MG63 (cell line): Measurements from ENCODE around the gene F13A1. TPM values are rescaled to one million over a fixed set of nuclear protein-coding genes. Genes with fewer than 3 reads are reported as not detected.
"Not testable (repeated sequence)": the region's sequence is repeated elsewhere in the genome, so short reads cannot be mapped to it uniquely, and the experiment has no call there.

ENCODE experiments used
- DNase-seq: peaks from one replicate; pipeline ENCODE4 v3.0.0-alpha.2; 2020
- H3K27me3 ChIP-seq: fragments of 250-450 bp; sonication (Bioruptor Pico); 2 replicates; pipeline ENCODE4 v1.5.1; 2020; ENCODE audit warnings: mild to moderate bottlenecking, moderate library complexity
- H3K36me3 ChIP-seq: fragments of 250-450 bp; sonication (Bioruptor Pico); 2 replicates; pipeline ENCODE4 v1.5.1; 2020; ENCODE audit warnings: mild to moderate bottlenecking, moderate library complexity
- H3K4me3 ChIP-seq: fragments of 250-450 bp; sonication (Bioruptor Pico); 2 replicates; pipeline ENCODE4 v1.5.1; 2020; ENCODE audit warnings: mild to moderate bottlenecking, moderate library complexity
- H3K9me3 ChIP-seq: fragments of 250-450 bp; sonication (Bioruptor Pico); 2 replicates; pipeline ENCODE4 v1.5.1; 2020; ENCODE audit warnings: mild to moderate bottlenecking, moderate library complexity
- total RNA-seq: library from RNA; depleted of rRNA; stranded (reverse); fragments of >200 nt; shearing (Covaris generic); gene quantifications from 2 replicates; pipeline ENCODE4 v1.2.3, GENCODE V29; 2014; ENCODE audit warnings: low replicate concordance

F13A1 gene
- total RNA-seq, 1 experiment from 2014 or later, result not detected

- Histone ChIP-seq H3K36me3 (no peaks in the 10 kb centered on the region), H3K9me3 (no peaks in the 10 kb centered on the region), H3K27me3 (no peaks in the 10 kb centered on the region), H3K4me3 (no peak overlapping the region)
- DNase-seq, result no peak
These were observed 10.9 kb upstream of the F13A1 start for GRCh38 chr6:6331393-6331792.

GRCh38 chr6:6330407-6330806 is 9.9 kb upstream of the F13A1 start:
- Histone ChIP-seq H3K27me3 (no peaks in the 10 kb centered on the region), H3K4me3 (no peak overlapping the region)
- no peak for DNase-seq

GRCh38 chr6:6328451-6328850 is 8.0 kb upstream of the F13A1 start:
- Histone ChIP-seq H3K4me3 (no peak overlapping the region), H3K9me3 (no peaks in the 10 kb centered on the region), H3K36me3 (no peaks in the 10 kb centered on the region), H3K27me3 (no peaks in the 10 kb centered on the region)
- DNase-seq, result no peak

More at GRCh38 chr6:6330407-6330806, 9.9 kb upstream of the F13A1 start:
- no peaks in the 10 kb centered on the region for H3K36me3 ChIP-seq
- no peaks in the 10 kb centered on the region for H3K9me3 ChIP-seq

DNA sequence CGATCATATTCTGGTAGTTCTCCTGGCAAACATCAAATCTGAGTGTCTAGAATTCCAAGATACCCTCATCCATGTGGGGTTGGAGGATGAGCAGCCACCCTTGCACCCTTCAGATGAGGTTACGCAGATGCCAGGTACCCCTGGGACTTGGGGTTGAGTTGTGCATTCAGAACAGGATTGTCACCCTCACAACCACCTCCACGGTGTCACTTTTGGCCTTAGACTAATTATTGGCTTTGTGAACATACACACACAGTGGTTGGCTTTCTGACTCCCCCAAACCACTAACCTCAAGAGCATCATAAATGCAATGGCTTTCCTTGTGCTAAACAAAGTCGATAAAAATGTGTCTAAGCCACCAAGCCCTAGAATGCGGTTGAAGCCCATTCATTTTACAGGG is 2.9 kb upstream of the F13A1 start:
- DNase-seq, result no peak
- no peak overlapping the region for H3K4me3 ChIP-seq
- H3K36me3 ChIP-seq, result no peaks in the 10 kb centered on the region
- no peaks in the 10 kb centered on the region for H3K27me3 ChIP-seq
- H3K9me3 ChIP-seq, result no peaks in the 10 kb centered on the region

- Histone ChIP-seq H3K9me3 (no peaks in the 10 kb centered on the region), H3K4me3 (no peak overlapping the region), H3K27me3 (no peaks in the 10 kb centered on the region), H3K36me3 (no peaks in the 10 kb centered on the region)
- DNase-seq, result no peak
These were observed 439 bp upstream of the F13A1 start for GRCh38 chr6:6320901-6321300.

- no peak for DNase-seq
- H3K4me3 ChIP-seq, result no peak overlapping the region
- H3K27me3 ChIP-seq, result no peaks in the 10 kb centered on the region; the same call in 1 of the 2 replicates
- no peaks in the 10 kb centered on the region for H3K36me3 ChIP-seq
- H3K9me3 ChIP-seq, result no peaks in the 10 kb centered on the region
These were observed 2.4 kb downstream of the F13A1 start for GRCh38 chr6:6317825-6318733.

DNA sequence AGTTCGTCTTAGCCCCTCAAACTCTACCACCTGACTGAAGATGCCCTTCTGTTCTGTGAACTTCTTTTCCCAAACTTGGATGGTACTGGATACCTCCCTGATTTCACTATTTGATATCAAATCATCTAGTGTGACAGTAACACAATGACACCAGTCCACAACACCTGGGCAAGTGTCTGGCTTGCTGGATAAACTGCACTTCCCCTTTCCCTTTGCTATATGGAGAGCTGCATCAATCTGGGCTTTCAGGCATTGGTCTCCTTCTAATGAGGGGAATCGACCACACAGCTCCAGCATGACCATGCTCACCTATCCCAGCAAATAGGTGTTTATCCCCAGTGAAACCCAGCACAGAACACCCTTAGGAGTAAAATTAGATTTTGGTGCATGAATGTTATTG is 3.1 kb downstream of the F13A1 start:
- Histone ChIP-seq H3K4me3 (no peak overlapping the region), H3K27me3 (no peaks in the 10 kb centered on the region; the same call in 1 of the 2 replicates), H3K36me3 (no peaks in the 10 kb centered on the region), H3K9me3 (no peaks in the 10 kb centered on the region)
- no peak for DNase-seq

- no peak overlapping the region for H3K4me3 ChIP-seq
- no peaks in the 10 kb centered on the region for H3K36me3 ChIP-seq
- no peaks in the 10 kb centered on the region for H3K9me3 ChIP-seq
- no peaks in the 10 kb centered on the region; the same call in 1 of the 2 replicates for H3K27me3 ChIP-seq
- peak; percentile 8 for DNase-seq
These were observed 4.8 kb downstream of the F13A1 start for GRCh38 chr6:6315660-6316059.

- H3K27me3 ChIP-seq, result no peaks in the 10 kb centered on the region; the same call in 1 of the 2 replicates
- H3K9me3 ChIP-seq, result no peaks in the 10 kb centered on the region
- no peak overlapping the region for H3K4me3 ChIP-seq
- H3K36me3 ChIP-seq, result no peaks in the 10 kb centered on the region
- no peak for DNase-seq
These were observed 5.9 kb downstream of the F13A1 start for GRCh38 chr6:6314596-6314995.

GRCh38 chr6:6312901-6313441 is 7.5 kb downstream of the F13A1 start:
- Histone ChIP-seq H3K4me3 (no peak overlapping the region), H3K27me3 (no peaks in the 10 kb centered on the region; the same call in 1 of the 2 replicates), H3K9me3 (no peaks in the 10 kb centered on the region), H3K36me3 (no peaks in the 10 kb centered on the region)
- no peak for DNase-seq

DNA sequence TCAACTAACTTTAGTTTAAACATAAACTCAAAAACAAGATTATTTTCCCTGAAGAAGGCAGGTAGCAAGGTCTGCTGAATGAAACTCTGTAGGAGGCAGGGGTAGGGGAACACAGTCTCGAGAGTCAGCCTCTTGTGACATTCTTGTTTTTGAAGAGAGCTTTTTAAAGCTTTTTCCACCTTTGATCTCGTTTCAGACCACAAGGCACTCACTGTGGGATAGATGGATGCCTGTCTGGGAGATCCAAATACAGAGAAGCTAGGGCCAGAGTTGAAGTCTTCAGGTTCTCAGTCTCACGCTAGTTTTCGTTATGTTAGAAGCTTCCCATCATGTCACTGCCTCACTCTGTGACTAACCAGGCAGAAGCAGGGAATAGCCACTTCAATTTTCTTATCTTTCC is 14.9 kb downstream of the F13A1 start:
- Histone ChIP-seq H3K4me3 (no peak overlapping the region), H3K36me3 (no peaks in the 10 kb centered on the region), H3K27me3 (no peaks in the 10 kb centered on the region), H3K9me3 (no peaks in the 10 kb centered on the region)
- DNase-seq, result no peak

DNA sequence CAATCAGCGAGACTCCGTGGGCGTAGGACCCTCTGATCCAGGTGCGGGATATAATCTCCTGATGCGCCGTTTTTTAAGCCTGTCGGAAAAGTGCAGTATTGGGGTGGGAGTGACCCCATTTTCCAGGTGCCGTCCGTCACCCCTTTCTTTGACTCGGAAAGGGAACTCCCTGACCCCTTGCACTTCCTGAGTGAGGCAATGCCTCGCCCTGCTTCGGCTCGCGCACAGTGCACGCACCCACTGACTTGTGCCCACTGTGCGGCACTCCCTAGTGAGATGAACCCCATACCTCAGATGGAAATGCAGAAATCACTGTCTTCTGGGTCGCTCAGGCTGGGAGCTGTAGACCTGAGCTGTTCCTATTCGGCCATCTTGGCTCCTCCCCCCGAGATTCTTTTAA is 20.1 kb downstream of the F13A1 start:
- not testable (repeated sequence) for H3K27me3 ChIP-seq, H3K4me3 ChIP-seq, H3K9me3 ChIP-seq, DNase-seq, H3K36me3 ChIP-seq

GRCh38 chr6:6293317-6293716 is 27.1 kb downstream of the F13A1 start:
- no peak overlapping the region for H3K4me3 ChIP-seq
- H3K36me3 ChIP-seq, result no peaks in the 10 kb centered on the region
- no peaks in the 10 kb centered on the region; the same call in 1 of the 2 replicates for H3K27me3 ChIP-seq
- no peaks in the 10 kb centered on the region for H3K9me3 ChIP-seq
- DNase-seq, result no peak

DNA sequence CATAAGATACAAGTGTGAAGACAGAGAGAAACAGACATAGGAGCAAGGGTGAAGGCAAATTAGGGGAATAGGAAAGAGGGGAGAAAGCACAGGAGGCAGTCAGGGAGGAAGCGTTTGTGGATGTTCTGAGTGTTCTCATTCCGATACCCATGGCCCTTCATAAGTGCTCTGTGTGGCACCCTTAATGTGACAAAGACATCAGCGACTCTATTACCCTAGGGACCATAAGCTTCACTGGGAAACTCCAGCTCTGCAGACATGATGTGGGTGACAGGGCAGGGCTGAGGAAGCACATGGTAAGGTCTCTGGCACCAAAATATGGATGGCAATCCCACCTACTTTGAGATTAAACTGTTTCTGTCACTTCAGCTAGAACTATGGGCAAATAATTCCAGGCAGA is 33.0 kb downstream of the F13A1 start:
- Histone ChIP-seq H3K36me3 (no peaks in the 10 kb centered on the region), H3K27me3 (no peaks in the 10 kb centered on the region; the same call in 1 of the 2 replicates), H3K4me3 (no peak overlapping the region), H3K9me3 (no peaks in the 10 kb centered on the region)
- DNase-seq, result no peak

- H3K9me3 ChIP-seq, result no peaks in the 10 kb centered on the region
- H3K4me3 ChIP-seq, result no peak overlapping the region
- H3K27me3 ChIP-seq, result no peaks in the 10 kb centered on the region; the same call in 1 of the 2 replicates
- DNase-seq, result no peak
- H3K36me3 ChIP-seq, result no peaks in the 10 kb centered on the region
These were observed 34.8 kb downstream of the F13A1 start for GRCh38 chr6:6285679-6286078.

DNA sequence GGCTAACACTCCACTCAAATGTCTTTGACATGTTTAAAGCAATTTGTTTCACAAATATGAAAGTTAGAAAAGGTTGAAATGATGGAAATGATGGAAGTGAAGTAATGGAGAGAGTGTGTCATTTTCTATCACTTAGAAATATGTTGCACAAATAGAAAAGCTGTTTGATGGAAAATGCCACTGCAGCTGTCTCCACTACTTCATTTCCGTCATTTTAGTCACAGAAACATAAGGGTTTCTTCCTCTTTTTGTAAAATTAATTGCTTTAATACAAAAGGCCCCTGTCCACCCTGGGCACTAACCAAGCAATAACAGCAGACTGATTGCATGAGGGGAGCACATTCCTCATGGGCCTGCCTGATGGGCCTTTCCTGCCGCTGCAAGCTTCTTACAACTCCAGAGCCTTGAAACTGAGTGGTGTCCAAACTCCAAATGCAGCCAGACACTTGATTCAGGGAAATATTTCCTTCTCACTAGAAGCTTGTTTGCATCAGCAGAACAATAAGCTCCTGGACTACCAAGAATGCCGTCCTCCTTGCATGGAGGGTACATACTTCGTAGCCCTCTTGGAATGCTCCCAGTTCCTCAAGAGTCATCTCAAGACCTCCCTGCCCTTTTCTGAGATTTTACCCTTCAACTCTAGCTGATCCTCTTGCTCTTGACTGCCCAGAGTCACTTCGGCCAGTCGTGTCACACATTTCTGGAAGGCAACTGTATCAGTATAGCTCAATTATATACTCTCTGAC is 36.1 kb downstream of the F13A1 start:
- Histone ChIP-seq H3K27me3 (no peaks in the 10 kb centered on the region), H3K36me3 (no peaks in the 10 kb centered on the region), H3K9me3 (no peaks in the 10 kb centered on the region), H3K4me3 (no peak overlapping the region)
- DNase-seq, result no peak

DNA sequence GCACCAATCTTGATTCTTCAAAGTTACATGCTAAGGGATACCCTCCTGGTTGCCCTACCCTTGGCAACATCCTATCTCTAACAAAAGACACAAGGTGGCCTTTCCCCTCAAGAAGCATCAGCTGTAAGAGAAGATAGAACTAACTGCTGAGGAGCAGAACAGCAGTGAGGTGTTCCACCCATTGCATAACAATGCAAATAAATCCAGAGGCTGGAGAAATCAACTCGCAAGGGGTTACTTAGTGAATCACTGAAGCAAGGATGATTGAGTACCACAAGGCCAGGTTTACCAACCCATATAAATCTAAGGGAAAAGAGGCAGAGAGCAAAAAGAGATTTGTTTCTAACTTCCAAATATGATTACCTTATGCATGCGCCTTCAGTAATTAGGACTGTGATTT is 36.7 kb downstream of the F13A1 start:
- no peaks in the 10 kb centered on the region for H3K27me3 ChIP-seq
- DNase-seq, result no peak
- H3K36me3 ChIP-seq, result no peaks in the 10 kb centered on the region
- H3K4me3 ChIP-seq, result no peak overlapping the region
- no peaks in the 10 kb centered on the region for H3K9me3 ChIP-seq
